Erythroblast (primary cell): ENCODE data around the gene CD276.

Source experiments
- DNase-seq, 2 experiments: peaks; one replicate each; lab custom pipeline; 2025; lab: John Stamatoyannopoulos, UW
- GATA1 ChIP-seq: IDR thresholded peaks from 2 replicates; pipeline ENCODE4 v1.6.1; 2011; ENCODE audit warnings: low read depth, mild to moderate bottlenecking, control low read depth, low read length, moderate library complexity
- POLR2A ChIP-seq: IDR thresholded peaks from 2 replicates; pipeline ENCODE4 v1.6.1; 2011; ENCODE audit warnings: mild to moderate bottlenecking, low read length

Gene CD276

DNA sequence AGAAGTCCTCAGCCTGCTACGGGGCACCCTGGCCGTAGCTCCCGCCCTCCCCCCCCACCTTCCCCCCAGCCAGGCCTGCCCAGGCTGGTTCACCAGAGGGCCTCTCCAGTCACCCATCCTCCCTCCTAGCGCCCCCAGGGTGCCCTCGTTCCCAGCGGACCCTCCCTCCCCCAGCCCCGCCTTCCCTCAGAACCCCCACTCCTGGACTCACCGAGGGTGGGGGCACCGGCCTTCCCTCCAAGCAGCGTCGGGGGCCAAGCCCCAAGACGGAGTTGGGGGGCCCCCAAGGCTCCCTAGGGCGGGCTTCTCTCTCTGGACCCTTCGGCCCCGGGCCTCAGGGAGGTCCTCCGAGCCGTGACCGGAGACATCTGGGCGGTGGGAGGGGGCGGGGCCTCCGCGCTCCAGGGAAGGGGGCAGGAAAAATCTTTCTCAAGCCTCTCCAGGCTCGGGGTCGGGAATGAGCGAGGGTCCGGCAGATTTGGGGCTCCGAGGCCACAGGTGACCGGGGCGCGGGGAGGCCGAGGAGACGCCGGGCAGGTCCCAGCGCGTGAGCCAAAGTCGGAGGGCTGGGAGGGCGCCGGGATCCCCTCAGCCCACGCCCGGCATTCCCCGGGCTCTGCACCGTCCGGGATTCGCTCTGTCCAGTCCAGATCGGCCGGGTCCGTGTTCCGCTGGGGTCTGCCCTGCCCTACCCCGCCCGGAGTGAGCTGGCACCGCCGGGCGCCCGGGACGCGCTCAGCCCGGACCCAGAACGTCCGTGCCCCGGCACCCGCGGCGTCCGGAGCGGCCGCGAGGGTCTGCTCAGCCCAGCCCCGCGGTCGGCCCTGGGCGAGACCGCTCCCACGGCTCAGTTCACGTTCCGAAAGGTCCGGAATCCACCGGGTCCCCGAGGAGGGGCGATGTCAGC lies 68.0 kb downstream of the CD276 start:
- TF ChIP-seq GATA1 (no peak), POLR2A (no peak)
- DNase-seq = no peak

DNA sequence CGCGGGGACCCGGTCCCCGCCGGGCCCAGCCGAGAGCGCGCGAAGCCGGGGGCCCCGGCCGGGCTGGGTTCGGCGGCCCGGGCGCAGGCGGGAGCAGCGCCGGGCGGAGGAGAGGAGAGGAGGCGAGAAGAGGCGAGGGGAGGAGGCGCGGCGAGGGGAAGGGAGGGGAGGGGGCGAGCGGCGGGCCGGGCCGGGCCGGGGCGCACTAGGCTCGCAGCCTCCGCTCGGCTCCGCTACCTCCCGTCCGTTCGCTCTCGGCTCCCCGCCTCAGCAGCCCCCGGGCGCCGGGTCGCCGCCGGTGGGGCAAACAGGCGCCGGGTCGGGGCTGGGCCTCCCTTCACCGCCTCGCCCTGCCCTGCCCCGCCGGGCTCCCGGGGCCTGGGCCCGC lies 68.6 kb downstream of the CD276 start:
- DNase-seq = no peak

DNA sequence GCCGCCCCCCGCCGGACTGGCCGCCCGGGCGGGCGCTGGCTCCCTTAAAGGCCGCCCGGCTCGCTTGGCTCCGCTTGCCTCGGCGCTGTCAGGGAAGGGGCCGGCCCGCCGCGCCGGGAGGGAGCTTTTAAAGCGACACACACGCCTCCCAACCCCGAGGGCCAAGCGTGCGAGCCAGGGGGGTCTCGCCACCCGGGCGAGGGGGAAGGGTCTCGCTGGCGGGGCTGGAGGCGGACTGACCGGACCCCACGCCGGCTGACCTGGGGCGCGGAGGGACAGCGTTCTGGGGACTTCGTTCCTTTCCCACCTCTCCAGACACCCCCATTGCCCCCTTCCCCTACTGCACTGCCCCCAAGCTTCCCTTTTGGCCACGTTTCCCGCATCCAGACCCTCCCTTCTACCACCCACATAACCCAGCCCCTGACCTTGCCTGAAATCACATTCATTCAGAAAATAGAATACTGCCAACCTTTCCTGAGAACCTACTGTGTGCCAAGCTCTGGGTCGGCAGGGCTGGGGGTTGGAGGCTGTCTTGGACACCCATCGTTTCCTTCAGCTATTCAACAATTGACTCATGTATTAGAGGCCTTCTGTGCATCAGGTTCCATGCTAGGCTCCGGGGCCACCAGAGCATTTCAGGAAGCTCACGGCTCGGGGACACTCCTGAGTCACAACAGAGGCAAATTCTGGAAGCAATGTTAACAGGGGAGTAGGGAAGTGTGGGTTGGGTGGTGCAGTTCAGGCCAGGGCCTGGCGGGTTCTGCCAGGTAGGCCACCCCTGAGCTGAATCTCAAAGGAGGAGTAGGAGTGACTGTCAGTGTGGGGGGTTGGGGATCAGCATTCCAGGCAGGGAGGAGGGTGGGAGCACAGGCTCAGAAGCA lies 69.3 kb downstream of the CD276 start, which contains the start of gene INSYN1:
Gene INSYN1 (minus strand): TSS at position 102 of the 881 bp plus-strand sequence. CDS start 2,221 bp downstream, outside the sequence.
- no peak for TF ChIP-seq POLR2A
- no peak for TF ChIP-seq GATA1
- no peak for DNase-seq

More for the DNA sequence above, 68.6 kb downstream of the CD276 start:
- TF ChIP-seq POLR2A = no peak
- TF ChIP-seq GATA1 = no peak

DNA sequence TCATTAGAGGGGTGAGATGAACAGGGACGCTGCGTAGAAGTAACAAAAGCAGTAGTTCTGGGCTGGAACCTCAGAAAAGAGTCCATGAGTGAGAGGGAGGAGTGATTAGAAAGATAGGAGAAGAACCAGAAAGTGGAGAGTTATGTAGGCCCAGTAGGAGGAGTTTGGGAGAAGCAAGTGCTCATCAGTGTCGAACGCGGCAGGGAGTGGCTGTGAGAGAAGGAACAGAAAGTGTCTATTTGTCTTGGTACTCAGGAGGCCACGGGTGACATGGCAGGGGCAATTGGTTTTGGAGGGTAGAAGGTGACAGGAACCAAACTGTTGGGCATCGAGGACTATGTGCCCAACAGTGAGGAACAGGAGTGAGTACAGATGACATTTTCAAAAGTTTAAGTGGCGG lies 70.3 kb downstream of the CD276 start:
- DNase-seq = no peak
- TF ChIP-seq POLR2A (no peak), GATA1 (no peak)

DNA sequence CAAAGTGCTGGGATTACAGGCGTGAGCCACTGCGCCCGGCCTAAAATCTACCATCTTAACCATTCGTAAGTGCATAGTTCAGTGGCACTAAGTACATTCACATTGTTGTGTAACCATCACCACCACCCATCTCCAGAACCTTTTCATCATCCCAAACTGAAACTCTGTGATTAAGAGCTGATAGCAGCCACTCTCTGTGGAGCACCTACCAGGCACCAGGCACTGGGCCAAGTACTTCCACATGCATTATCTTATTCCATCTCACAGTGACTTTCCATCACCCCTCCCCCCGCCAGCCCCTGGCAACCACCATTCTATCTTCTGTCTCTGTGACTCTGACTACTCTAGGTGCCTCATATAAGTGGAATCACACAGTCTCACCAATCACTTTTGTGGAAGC lies 71.3 kb downstream of the CD276 start:
- no peak for TF ChIP-seq GATA1
- TF ChIP-seq POLR2A = no peak
- no peak for DNase-seq

DNA sequence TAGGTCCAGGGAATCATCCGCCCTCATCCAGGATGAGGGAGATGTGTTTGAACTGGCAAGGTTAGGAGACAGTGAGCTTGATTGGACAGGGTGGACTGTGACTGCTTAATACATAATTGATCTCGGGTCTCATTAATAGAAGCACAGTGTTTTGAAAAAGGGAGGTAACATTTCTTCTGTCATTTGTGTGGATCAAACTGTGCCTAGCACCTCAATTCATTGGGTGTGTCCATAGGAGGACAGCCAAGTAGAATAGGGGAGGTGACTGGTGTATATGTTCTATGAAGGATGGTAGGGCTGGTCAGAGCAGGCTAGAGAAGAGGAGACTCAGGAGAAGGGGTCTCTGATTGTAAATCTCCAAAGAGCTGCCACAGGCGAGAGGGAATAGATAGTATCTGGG lies 71.8 kb downstream of the CD276 start:
- no peak for TF ChIP-seq GATA1
- TF ChIP-seq POLR2A = no peak
- no peak for DNase-seq

DNA sequence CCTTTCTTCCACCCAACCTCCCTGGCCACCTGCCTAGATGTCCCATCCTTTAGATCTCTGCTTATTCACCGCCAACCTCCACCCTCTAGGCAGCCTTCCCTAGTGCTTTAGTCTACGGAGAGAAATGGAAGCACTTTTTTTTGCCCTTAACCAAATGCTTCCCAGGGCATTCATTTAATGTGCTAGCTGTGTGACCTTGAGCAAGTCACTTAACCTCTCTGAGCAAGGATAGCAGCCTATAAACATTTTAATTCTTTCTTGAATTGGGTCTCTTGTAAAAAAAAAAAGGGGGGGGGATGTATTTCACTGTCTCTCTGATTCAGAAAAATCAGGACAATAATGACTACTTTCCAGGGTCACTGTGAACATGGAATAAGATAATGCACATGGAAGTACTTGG lies 72.2 kb downstream of the CD276 start:
- no peak for DNase-seq
- no peak for TF ChIP-seq GATA1
- no peak for TF ChIP-seq POLR2A

DNA sequence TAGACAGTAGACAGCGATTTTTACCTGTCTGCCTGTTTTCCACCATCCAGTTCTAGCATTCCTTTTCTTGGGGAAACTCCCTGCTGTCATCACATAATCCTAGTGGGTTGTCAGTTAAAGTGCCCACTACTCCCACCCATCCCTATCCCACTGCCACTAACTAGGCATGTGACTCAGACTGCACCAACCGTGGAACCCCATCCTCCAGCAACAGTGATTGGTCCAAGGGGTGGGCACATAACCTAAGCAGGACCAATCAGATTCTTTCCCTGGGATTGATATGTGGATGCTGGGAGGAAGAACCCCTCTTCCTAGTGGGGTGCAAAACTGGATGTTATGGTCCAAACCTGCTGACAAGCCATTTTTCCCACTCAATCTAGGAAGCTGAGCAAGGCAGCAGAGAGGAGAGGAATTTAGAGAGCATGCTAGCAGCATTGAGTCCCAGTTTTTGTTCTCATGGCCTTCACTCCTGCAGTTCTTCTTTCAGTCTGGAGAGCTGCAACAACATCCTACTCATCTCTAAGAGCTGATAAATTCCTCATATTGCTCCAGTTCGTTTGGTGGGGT lies 72.8 kb downstream of the CD276 start:
- no peak for DNase-seq
- TF ChIP-seq POLR2A (no peak), GATA1 (no peak)

DNA sequence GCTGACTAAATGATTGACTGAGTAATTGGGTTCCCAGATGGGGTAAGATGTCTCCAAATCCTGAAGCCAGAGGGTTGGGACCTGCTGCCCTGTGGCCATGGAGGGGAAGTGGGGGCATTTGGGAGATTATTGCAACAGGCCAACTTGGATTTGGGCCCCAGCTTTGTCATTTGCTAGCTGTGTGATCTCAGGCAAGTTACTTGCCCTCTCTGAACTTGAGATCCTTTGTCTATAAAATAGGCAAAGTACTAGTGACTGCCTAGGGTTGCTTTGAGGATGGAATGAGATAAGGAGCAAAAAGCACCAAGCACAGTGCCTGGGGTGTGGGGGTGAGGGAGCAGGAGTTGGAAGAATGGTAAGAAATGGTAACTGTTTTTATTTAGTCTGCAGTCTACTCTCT lies 73.4 kb downstream of the CD276 start:
- DNase-seq = no peak
- no peak for TF ChIP-seq GATA1
- no peak for TF ChIP-seq POLR2A

DNA sequence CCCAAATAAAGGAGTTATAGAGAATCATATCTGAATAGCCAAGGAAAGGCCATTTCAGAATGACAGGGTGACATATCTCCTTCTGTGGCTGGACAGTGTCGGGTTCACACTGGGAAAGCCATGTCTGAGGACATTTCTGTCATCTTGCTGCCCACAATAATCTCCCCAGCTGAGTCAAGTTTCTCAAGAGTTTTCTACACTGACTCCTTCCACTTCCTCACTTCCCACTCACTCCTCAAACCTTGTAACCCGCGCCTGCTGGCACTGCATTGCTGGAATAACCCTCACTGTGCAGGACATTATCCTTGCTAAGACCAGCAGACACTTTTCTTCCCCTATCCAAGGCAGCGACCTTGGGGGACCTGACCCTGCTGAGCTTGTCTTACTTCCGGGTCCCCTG lies 74.3 kb downstream of the CD276 start:
- TF ChIP-seq POLR2A = no peak
- no peak for TF ChIP-seq GATA1

DNA sequence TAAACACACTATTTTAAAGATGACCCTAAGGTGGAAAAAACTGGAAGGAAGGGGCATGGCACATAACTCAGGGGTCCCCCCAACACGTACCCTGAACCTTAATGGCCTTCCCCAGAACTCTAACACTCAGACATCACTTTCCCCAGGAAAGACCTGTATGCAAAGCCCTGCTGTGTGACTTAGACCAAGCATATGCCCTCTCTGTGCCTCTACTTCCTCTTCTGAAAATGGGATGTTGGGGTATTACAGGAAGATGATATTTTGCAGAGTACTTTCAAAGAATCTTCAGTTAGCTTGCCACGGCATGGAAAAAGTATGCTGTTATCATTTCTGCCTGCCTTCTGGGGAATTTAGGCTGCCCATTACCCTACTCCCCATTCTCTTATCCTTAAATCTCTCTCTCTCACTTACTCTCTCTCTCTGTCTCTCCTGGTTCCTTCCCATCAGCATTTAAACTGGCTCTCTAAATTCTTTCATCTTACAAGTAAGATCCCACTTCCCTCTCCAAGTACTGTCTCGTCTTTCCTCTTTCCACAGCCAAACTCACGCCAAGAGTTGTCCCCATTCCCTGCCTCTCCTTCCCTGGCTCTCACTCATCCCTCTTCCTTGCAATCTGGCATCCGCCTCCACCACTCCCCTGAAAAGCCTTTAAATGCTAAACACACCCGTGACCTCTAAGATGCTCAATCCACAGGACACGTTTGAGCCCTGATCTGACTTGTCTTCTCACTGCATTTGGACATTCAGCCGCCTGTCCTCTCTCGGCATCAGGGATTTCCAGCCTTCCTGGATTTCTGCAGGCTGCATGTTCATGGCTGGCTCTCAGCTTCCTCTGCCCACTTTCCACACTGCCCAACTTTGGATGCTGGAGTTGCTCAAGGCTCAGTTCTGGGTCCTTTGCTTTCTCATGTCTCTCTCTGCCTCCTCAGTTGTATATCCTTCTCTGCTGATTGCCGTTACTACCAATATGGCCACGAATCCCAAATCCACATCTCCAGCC lies 76.4 kb downstream of the CD276 start:
- TF ChIP-seq POLR2A (no peak), GATA1 (no peak)
- DNase-seq = no peak

More for the DNA sequence above, 74.3 kb downstream of the CD276 start:
- DNase-seq = no peak

DNA sequence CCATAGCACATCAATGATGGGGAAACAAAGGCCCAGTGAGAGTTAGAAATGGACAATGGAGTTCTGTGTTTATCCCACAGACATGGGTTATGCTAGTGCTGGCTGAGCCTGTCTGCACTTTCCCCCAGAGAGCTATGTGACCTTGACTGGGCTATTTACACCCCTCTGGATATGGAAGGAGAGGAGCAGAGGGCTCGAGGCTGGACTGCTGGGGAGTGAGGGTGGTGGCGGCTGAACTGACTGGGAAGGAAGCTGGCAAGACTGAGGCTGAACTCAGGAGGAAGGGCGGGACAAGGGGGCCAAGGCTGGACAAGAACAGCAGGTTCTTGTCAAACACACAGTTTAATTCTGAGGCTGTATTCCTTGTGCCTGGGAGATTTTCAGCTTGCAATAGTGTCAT lies 79.7 kb downstream of the CD276 start:
- TF ChIP-seq POLR2A (no peak), GATA1 (no peak)
- no peak for DNase-seq
